ENCODE results near the gene HAPLN2.
"Not testable (repeated sequence)": the region's sequence is repeated elsewhere in the genome, so short reads cannot be mapped to it uniquely, and the experiment has no call there.

The HAPLN2 gene

GRCh38 chr1:156592158-156592909, 26.9 kb upstream of the HAPLN2 start:
- no peak for DNase-seq

DNA sequence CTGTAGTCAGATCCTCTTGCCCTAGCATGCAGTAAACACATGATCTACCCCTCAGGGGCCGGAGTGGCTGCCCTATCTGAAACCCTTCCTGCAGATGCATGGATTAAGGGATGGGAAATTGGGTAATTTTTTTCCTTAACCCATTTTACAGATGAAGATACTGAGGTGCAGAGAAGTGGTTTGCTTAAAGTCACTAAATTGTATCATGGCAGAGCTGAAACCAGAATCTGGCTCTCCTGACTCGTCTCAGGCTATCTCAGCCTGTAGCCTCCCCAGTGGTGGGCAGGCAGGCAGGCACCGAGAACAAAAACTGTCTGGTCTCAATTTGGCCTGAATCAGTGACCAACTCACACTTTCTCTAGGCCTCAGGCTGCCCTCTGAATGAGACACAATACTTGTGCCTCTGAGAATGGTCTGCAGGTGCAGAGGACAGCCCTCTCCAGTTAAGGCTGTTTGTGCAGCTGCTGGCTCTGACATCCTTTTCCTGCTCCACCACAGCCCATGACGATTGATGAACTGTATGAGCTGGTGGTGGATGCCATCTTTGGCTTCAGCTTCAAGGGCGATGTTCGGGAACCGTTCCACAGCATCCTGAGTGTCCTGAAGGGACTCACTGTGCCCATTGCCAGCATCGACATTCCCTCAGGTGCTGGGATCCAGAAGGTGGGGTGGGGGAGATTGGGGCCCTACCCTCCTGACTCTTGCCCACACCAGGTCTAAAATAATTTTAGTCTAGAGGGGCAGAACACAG, 26.1 kb upstream of the HAPLN2 start:
- DNase-seq, result no peak

GRCh38 chr1:156593661-156593989, 25.6 kb upstream of the HAPLN2 start:
- no peak for DNase-seq

GRCh38 chr1:156594190-156594589, 25.0 kb upstream of the HAPLN2 start:
- no peak for DNase-seq

- DNase-seq, result no peak
Measured at GRCh38 chr1:156595016-156595415, 24.2 kb upstream of the HAPLN2 start.

DNA sequence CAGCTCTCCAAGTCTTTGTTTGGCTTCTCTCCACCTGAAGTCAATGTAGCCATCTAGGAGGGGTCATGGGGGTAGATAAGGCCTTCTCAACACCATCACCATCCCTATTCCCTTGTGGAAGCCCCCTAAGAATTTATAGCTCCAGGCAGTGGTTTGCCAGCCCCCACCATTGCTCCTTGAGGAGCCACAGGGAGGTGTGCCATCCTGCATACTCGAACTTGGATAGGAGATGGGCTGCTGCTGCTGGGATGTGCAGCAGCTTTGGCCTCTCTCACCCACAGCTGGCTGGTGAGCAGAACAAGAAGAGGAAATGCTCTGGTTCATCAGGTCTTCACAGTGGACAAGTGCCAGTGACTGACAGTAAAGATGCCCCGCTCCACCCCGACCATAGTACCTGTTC, 22.8 kb upstream of the HAPLN2 start:
- no peak for DNase-seq

DNA sequence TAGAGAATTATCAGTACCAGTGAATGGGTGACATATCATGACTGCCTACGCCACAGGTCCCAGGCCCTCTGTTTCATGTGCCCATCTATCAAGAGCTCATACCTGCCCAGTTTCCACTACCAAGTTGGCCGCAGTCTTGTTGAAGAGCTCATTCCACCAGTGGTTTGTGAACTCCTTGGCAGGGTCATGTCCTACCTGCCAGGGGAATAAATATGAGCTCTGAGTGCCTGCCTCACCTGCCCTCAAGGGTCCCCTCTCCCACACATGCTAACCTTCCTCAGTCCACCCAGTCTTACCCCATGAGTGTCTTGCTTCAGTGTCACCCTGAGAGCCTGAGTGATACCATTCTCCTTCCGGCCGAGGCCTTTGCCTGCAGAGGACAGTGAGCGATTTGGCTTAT, 21.1 kb upstream of the HAPLN2 start:
- no peak for DNase-seq

GRCh38 chr1:156598731-156599432, 20.3 kb upstream of the HAPLN2 start:
- no peak for DNase-seq

DNA sequence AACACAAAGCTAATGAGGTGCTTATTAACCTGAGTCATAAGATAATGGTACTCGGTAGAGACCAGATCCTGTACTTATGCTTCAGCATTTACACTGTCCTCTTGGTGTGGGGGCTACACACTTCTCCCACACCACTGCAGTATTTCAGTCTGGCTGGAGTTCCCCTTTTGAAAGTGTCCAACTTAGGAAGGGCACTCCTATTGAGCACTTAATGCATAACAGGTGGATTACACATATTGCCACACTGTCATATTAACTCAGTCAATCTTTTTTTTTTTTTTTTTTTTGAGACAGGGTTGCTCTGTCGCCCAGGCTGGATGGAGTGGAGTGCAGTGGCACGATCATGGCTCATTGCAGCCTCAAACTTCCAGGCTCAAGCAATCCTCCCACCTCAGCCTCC, 19.4 kb upstream of the HAPLN2 start:
- no peak for DNase-seq

- no peak for DNase-seq
Measured at GRCh38 chr1:156600733-156601121, 18.5 kb upstream of the HAPLN2 start.

DNA sequence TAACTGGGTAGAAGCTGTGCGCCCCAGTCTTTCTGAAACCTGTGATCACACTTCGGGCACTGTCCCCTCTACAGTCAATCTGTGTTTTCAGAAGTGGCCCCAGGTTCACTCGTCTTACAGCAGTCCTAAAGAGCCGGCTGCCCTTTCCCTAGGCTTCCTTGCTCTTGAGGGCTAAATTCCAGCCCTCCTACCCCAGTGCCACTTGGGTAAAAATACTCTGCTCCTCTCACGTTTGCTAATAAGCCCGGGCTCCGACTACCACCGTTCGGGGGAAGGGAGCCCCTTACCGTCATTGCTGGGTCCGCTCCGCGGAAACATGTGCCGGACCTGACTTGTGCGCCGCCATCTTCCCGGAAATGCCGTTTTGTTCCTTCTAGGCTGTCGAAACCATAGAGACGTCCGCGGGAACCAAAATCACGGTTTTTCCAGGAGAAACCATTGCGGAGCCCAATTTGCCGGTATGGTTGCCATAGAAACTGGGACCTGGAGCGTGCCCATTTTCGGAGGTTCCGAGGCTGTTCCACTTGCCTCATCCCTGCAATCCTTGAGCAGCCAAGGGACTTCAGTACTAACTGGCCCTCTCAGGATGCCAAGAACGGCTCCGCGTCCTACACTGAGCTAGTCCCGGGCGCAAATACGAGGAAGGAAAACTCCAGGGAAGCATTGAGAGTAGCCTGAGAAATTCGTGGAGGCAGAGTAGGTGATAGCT, 17.9 kb upstream of the HAPLN2 start, which contains the start of gene GPATCH4:
GPATCH4 (minus strand) TSS at position 358 of the 709 bp plus-strand sequence.
- DNase-seq, result peak; percentile 90

DNA sequence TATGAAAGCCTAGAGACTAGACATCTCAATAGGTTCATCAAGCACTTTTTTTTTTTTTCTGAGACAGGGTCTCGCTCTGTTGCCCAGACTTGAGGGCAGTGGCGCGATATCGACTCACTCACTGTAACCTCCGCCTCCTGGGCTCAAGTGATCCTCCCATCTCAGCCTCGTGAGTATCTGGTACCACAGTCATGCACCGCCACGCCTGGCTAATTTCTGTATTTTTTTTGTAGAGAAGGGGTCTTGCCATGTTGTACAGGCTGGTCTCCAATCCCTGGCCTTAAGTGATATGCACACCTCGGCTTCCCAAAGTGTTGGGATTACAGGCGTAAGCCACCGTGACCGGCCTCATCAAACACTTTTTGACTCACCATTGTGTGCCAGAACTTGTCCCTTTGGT, 17.3 kb upstream of the HAPLN2 start:
- DNase-seq, result no peak

DNA sequence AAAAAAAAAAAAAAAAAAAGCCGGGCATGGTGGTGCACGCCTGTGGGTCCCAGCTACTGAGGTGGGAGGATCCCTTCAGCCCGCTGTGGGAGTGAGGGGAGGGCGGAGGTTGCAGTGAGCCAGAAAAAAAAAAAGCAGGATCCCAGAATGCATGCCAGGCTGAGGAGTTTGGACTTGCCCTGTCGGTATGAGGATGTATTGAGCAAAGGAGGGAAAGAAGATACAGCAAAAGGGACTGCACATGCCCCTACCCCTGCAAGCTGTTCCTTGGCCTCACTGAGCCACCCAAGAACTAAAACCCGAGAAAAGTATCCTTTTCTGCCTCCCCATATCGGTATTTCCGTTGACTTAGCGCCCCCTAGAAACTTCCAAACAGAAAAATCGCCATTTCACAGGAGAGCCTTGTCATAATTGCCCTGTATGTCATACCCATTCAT, 16.6 kb upstream of the HAPLN2 start:
- DNase-seq, result no peak

DNA sequence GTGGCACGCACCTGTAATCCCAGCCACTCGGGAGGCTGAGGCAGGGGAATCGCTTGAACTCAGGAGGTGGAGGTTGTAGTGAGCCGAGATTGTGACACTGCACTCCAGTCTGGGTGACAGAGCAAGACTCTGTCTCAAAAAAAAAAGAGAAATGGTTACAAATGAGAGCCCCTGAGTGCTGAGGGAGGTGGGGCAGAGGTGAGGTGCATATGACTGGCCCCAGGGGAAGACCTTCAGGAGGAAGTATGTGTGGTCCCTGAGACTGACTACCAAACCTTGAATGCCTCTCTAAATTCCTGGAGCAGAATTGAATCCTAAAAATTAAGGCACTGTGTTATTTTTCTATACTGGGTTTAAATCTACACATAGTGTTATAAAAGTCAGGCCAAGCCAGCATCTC, 11.9 kb upstream of the HAPLN2 start:
- DNase-seq, result not testable (repeated sequence)

GRCh38 chr1:156608036-156608674, 11.1 kb upstream of the HAPLN2 start:
- DNase-seq, result no peak

DNA sequence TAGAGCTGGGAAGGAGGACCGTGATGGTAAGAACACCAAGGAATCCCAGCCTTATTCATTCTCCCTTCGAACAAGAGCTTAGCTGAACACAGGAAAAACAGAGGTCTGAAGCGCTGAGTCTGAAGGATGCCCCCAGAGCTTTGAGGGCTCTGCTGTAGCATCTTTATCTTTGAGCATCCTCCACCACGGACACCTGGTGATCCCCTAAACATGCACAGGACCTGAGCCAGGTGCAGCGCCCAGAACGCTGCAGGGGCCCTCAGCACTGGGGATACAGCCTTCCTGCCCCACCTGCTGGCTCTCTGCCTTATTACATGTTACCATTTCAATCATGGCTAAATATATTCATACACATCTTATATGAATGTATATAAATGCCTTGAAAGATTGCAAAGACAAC, 10.2 kb upstream of the HAPLN2 start:
- no peak for DNase-seq

- not testable (repeated sequence) for DNase-seq
Measured at GRCh38 chr1:156610072-156610471, 9.1 kb upstream of the HAPLN2 start.

- no peak for DNase-seq
Measured at GRCh38 chr1:156612666-156613065, 6.5 kb upstream of the HAPLN2 start.

- no peak for DNase-seq
Measured at GRCh38 chr1:156615946-156616345, 3.3 kb upstream of the HAPLN2 start.

GRCh38 chr1:156616463-156616862, 2.8 kb upstream of the HAPLN2 start:
- peak; percentile 42 for DNase-seq

- DNase-seq, result no peak
Measured at GRCh38 chr1:156619582-156619955, 354 bp downstream of the HAPLN2 start.

- no peak for DNase-seq
Measured at GRCh38 chr1:156622581-156623297, 3.5 kb downstream of the HAPLN2 start.
